Loucy (cell line): Measurements from ENCODE around the gene TMOD4.

ENCODE experiments used
- H2AFZ ChIP-seq: fragments of 200-600 bp; sonication (generic); 2 replicates; pipeline ENCODE4 v1.6.0; 2016; ENCODE audit warnings: antibody characterized with exemption, mild to moderate bottlenecking, low read length, moderate library complexity
- H3F3A ChIP-seq: fragments of 200-600 bp; 2 replicates; pipeline ENCODE4 v1.6.0; 2016; ENCODE audit warnings: antibody characterized with exemption, low read depth, mild to moderate bottlenecking
- H3K27me3 ChIP-seq: fragments of 200-600 bp; sonication (generic); 2 replicates; pipeline ENCODE4 v1.6.1; 2014; ENCODE audit warnings: low read length, mild to moderate bottlenecking; ENCODE audit not compliant: insufficient read depth, poor library complexity, severe bottlenecking
- H3K36me3 ChIP-seq: fragments of 200-600 bp; sonication (generic); 2 replicates; pipeline ENCODE4 v1.6.1; 2016; ENCODE audit warnings: low read length; ENCODE audit not compliant: insufficient read depth
- H3K4me1 ChIP-seq: fragments of 200-600 bp; sonication (generic); 2 replicates; pipeline ENCODE4 v1.5.1; 2014; ENCODE audit warnings: low read length, mild to moderate bottlenecking; ENCODE audit not compliant: insufficient read depth, poor library complexity, severe bottlenecking
- H3K4me2 ChIP-seq: fragments of 200-600 bp; sonication (generic); 2 replicates; pipeline ENCODE4 v1.6.0; 2014; ENCODE audit warnings: antibody characterized with exemption, low read length, low read depth, mild to moderate bottlenecking; ENCODE audit not compliant: poor library complexity, severe bottlenecking
- H3K4me3 ChIP-seq: fragments of 200-600 bp; sonication (generic); 2 replicates; pipeline ENCODE4 v1.5.1; 2014; ENCODE audit warnings: low read length, mild to moderate bottlenecking, mixed read lengths; ENCODE audit not compliant: poor library complexity, severe bottlenecking
- H3K79me2 ChIP-seq: fragments of 200-600 bp; sonication (generic); 2 replicates; pipeline ENCODE4 v1.6.1; 2014; ENCODE audit warnings: low read length; ENCODE audit not compliant: insufficient read depth
- H3K9ac ChIP-seq: fragments of 200-600 bp; sonication (generic); 2 replicates; pipeline ENCODE4 v1.6.0; 2014; ENCODE audit warnings: mild to moderate bottlenecking, low read depth, low read length, moderate library complexity; ENCODE audit not compliant: poor library complexity, severe bottlenecking
- H3K9me2 ChIP-seq: fragments of 200-600 bp; sonication (generic); replicated peaks from 2 replicates; pipeline ENCODE4 v1.6.1; 2016; ENCODE audit warnings: low read depth, low read length, mixed read lengths
- H3K9me3 ChIP-seq: fragments of 200-600 bp; sonication (generic); 2 replicates; pipeline ENCODE4 v1.6.1; 2014; ENCODE audit warnings: mild to moderate bottlenecking, antibody characterized with exemption, low read length, low read depth; ENCODE audit not compliant: insufficient read depth
- H4K20me1 ChIP-seq: fragments of 200-600 bp; sonication (generic); 2 replicates; pipeline ENCODE4 v1.6.0; 2014; ENCODE audit warnings: antibody characterized with exemption, low read length, mild to moderate bottlenecking; ENCODE audit not compliant: insufficient read depth, poor library complexity, severe bottlenecking
- EZH2phosphoT487 ChIP-seq: fragments of 200-600 bp; IDR thresholded peaks from 2 replicates; pipeline ENCODE4 v1.6.1; 2018; ENCODE audit warnings: antibody characterized with exemption, mild to moderate bottlenecking, moderate library complexity, borderline replicate concordance
- TF ChIP-seq, protein P1 (sequence below): fragments of 200-600 bp; sonication (generic); conservative IDR thresholded peaks from 2 replicates; pipeline ENCODE4 v1.5.1; 2014; ENCODE audit warnings: mild to moderate bottlenecking, antibody characterized with exemption, low read length

TMOD4 gene

GRCh38 chr1:151124763-151125403 lies 50.9 kb downstream of the TMOD4 start:
- H3K9me2 ChIP-seq = no peaks in the 10 kb centered on the region
- H3K4me2 ChIP-seq = no peak overlapping the region
- no peak overlapping the region for H3K4me3 ChIP-seq

More at GRCh38 chr1:151124763-151125403, 50.9 kb downstream of the TMOD4 start:
- no peaks in the 10 kb centered on the region for H3K9me3 ChIP-seq
- H3K79me2 ChIP-seq = no peaks in the 10 kb centered on the region
- no peak overlapping the region for H2AFZ ChIP-seq
- H3K4me1 ChIP-seq = no peaks in the 10 kb centered on the region
- no peaks in the 10 kb centered on the region for H3K36me3 ChIP-seq
- no peaks in the 10 kb centered on the region for H4K20me1 ChIP-seq
- no peak overlapping the region for H3K9ac ChIP-seq
- H3K27me3 ChIP-seq = no peaks in the 10 kb centered on the region
- no peaks in the 10 kb centered on the region for H3F3A ChIP-seq
- TF ChIP-seq, protein P1, sequence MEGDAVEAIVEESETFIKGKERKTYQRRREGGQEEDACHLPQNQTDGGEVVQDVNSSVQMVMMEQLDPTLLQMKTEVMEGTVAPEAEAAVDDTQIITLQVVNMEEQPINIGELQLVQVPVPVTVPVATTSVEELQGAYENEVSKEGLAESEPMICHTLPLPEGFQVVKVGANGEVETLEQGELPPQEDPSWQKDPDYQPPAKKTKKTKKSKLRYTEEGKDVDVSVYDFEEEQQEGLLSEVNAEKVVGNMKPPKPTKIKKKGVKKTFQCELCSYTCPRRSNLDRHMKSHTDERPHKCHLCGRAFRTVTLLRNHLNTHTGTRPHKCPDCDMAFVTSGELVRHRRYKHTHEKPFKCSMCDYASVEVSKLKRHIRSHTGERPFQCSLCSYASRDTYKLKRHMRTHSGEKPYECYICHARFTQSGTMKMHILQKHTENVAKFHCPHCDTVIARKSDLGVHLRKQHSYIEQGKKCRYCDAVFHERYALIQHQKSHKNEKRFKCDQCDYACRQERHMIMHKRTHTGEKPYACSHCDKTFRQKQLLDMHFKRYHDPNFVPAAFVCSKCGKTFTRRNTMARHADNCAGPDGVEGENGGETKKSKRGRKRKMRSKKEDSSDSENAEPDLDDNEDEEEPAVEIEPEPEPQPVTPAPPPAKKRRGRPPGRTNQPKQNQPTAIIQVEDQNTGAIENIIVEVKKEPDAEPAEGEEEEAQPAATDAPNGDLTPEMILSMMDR = no peak
- TF ChIP-seq EZH2phosphoT487 = no peak
